IMR-90 (cell line): ENCODE data around the gene PAX5. TPM values are rescaled to one million over a fixed set of nuclear protein-coding genes. Genes with fewer than 3 reads are reported as not detected.

Experiments
- ATAC-seq: fragments of 200-7000 bp; cut with Tn5 transposase; 2 replicates; pipeline ENCODE4 v1.9.1; 2020; ENCODE audit warnings: low read depth, mild to moderate bottlenecking, moderate library complexity
- BruUV-seq: library from RNA; stranded (reverse); fragments of 400-500 nt; replicated peaks from 2 replicates; lab custom pipeline; 2021; lab: Mats Ljungman, UMichigan
- CTCF ChIA-PET: fragments of 300-600 bp; formaldehyde crosslinking; extraction: SDS; loops from one replicate; lab custom pipeline; 2021; ENCODE audit warnings: antibody characterized with exemption; lab: Yijun Ruan, JAX
- POLR2A ChIA-PET: fragments of 300-600 bp; sonication (Branson Sonifier 250); formaldehyde crosslinking; loops from one replicate; lab custom pipeline; 2022; ENCODE audit warnings: antibody characterized with exemption; ENCODE audit not compliant: unreplicated experiment; lab: Charles Lee
- DNase-seq: peaks from one replicate; pipeline ENCODE4 v3.0.0; 2013
- H2AFZ ChIP-seq: replicated peaks from 2 replicates; pipeline ENCODE3; 2013; ENCODE audit warnings: low read length, mild to moderate bottlenecking; ENCODE audit not compliant: poor library complexity
- H2AK5ac ChIP-seq: 2 replicates; pipeline ENCODE4 v1.6.1; 2013; ENCODE audit warnings: low read depth, low read length, inconsistent platforms
- H2AK9ac ChIP-seq: replicated peaks from 2 replicates; pipeline ENCODE3; 2013; ENCODE audit warnings: mild to moderate bottlenecking, low read depth, low read length, moderate library complexity; ENCODE audit not compliant: poor library complexity
- H2BK120ac ChIP-seq: 2 replicates; pipeline ENCODE4 v1.6.1; 2013; ENCODE audit warnings: low read depth, low read length, inconsistent platforms
- H2BK15ac ChIP-seq: 3 replicates; pipeline ENCODE4 v1.6.1; 2013; ENCODE audit warnings: low read depth, low read length, inconsistent platforms
- H2BK20ac ChIP-seq: 2 replicates; pipeline ENCODE4 v1.6.1; 2013; ENCODE audit warnings: low read depth, mild to moderate bottlenecking, inconsistent platforms, low read length, moderate library complexity
- H2BK5ac ChIP-seq: 2 replicates; pipeline ENCODE4 v1.6.1; 2013; ENCODE audit warnings: mild to moderate bottlenecking, low read depth, low read length, inconsistent platforms; ENCODE audit not compliant: poor library complexity, severe bottlenecking
- H3K14ac ChIP-seq: replicated peaks from 2 replicates; pipeline ENCODE4 v1.6.1; 2013; ENCODE audit warnings: low read depth, low read length, inconsistent platforms
- H3K18ac ChIP-seq: 2 replicates; pipeline ENCODE4 v1.6.1; 2013; ENCODE audit warnings: low read depth, low read length, control low read depth
- H3K23ac ChIP-seq: 2 replicates; pipeline ENCODE4 v1.6.1; 2013; ENCODE audit warnings: low read depth, low read length, inconsistent platforms
- H3K27ac ChIP-seq: 2 replicates; pipeline ENCODE4 v1.5.1; 2013; ENCODE audit warnings: mild to moderate bottlenecking, control low read depth, low read length; ENCODE audit not compliant: insufficient read depth
- H3K27me3 ChIP-seq: 2 replicates; pipeline ENCODE4 v1.6.1; 2013; ENCODE audit warnings: low read length; ENCODE audit not compliant: control insufficient read depth, insufficient read depth
- H3K36me3 ChIP-seq: 2 replicates; pipeline ENCODE4 v1.6.1; 2013; ENCODE audit warnings: low read length, mixed read lengths; ENCODE audit not compliant: control insufficient read depth, insufficient read depth
- H3K4ac ChIP-seq: 2 replicates; pipeline ENCODE4 v1.6.1; 2013; ENCODE audit warnings: low read depth, low read length, inconsistent platforms
- H3K4me1 ChIP-seq: 2 replicates; pipeline ENCODE4 v1.6.1; 2013; ENCODE audit warnings: low read length, mixed read lengths; ENCODE audit not compliant: control insufficient read depth, insufficient read depth
- H3K4me2 ChIP-seq: 2 replicates; pipeline ENCODE4 v1.6.1; 2013; ENCODE audit warnings: low read depth, mild to moderate bottlenecking, control low read depth, low read length, moderate library complexity
- H3K4me3 ChIP-seq: 2 replicates; pipeline ENCODE4 v1.5.1; 2013; ENCODE audit warnings: low read depth, mild to moderate bottlenecking, control low read depth, low read length, moderate library complexity; ENCODE audit not compliant: insufficient read depth
- H3K56ac ChIP-seq: 2 replicates; pipeline ENCODE4 v1.6.1; 2013; ENCODE audit warnings: low read length, inconsistent platforms; ENCODE audit not compliant: insufficient read depth; ENCODE audit errors: extremely low read depth
- H3K79me1 ChIP-seq, 2 experiments: 2 replicates each; pipeline ENCODE4 v1.6.1; 2013; ENCODE audit warnings: low read length in 2 of 2, inconsistent platforms in 1 of 2, low read depth in 1 of 2
- H3K9ac ChIP-seq: 2 replicates; pipeline ENCODE4 v1.6.1; 2013; ENCODE audit warnings: low read depth, low read length, control low read depth
- H3K9me1 ChIP-seq: 2 replicates; pipeline ENCODE4 v1.6.1; 2013; ENCODE audit warnings: low read length, inconsistent platforms; ENCODE audit not compliant: insufficient read depth
- H3K9me3 ChIP-seq: 2 replicates; pipeline ENCODE4 v1.6.1; 2013; ENCODE audit warnings: low read length; ENCODE audit not compliant: control insufficient read depth, insufficient read depth
- H4K20me1 ChIP-seq: 2 replicates; pipeline ENCODE4 v1.6.1; 2013; ENCODE audit warnings: low read length, inconsistent platforms; ENCODE audit not compliant: insufficient read depth
- H4K5ac ChIP-seq: 2 replicates; pipeline ENCODE4 v1.6.1; 2013; ENCODE audit warnings: mild to moderate bottlenecking, low read depth, low read length, control low read depth
- H4K8ac ChIP-seq, 2 experiments: 2 replicates each; pipeline ENCODE4 v1.6.1; 2013; ENCODE audit warnings: low read depth in 2 of 2, low read length in 2 of 2, control low read depth in 1 of 2, inconsistent platforms in 1 of 2
- H4K91ac ChIP-seq: 2 replicates; pipeline ENCODE4 v1.6.1; 2013; ENCODE audit warnings: low read depth, low read length, inconsistent platforms; ENCODE audit not compliant: insufficient read depth
- BHLHE40 ChIP-seq: fragments of 150-350 bp; IDR thresholded peaks from 2 replicates; pipeline ENCODE4 v1.6.1; 2016; ENCODE audit warnings: mild to moderate bottlenecking, low read depth, low read length
- CHD1 ChIP-seq: IDR thresholded peaks from 2 replicates; pipeline ENCODE4 v1.6.1; 2012; ENCODE audit warnings: low read depth, low read length, improper control_type of control experiment
- MAZ ChIP-seq: IDR thresholded peaks from 2 replicates; pipeline ENCODE4 v1.6.1; 2012; ENCODE audit warnings: low read depth, mild to moderate bottlenecking, low read length, improper control_type of control experiment, moderate library complexity, borderline replicate concordance
- NFE2L2 ChIP-seq: fragments of 150-350 bp; IDR thresholded peaks from 2 replicates; pipeline ENCODE4 v1.6.1; 2016; ENCODE audit warnings: low read depth, mild to moderate bottlenecking, low read length
- RAD21 ChIP-seq: IDR thresholded peaks from 2 replicates; pipeline ENCODE4 v1.6.1; 2012; ENCODE audit warnings: low read length, improper control_type of control experiment
- RCOR1 ChIP-seq: IDR thresholded peaks from 2 replicates; pipeline ENCODE4 v1.6.1; 2012; ENCODE audit warnings: mild to moderate bottlenecking, low read length, improper control_type of control experiment; ENCODE audit not compliant: insufficient replicate concordance
- SMC3 ChIP-seq: fragments of 150-350 bp; IDR thresholded peaks from 2 replicates; pipeline ENCODE4 v1.6.1; 2016; ENCODE audit warnings: low read depth, mild to moderate bottlenecking, antibody characterized with exemption, low read length, moderate library complexity
- USF2 ChIP-seq: fragments of 150-350 bp; IDR thresholded peaks from 2 replicates; pipeline ENCODE4 v1.6.1; 2017; ENCODE audit warnings: mild to moderate bottlenecking, antibody characterized with exemption, low read length, low read depth
- WGBS, 2 experiments: methylation state at CpG; one replicate each; pipeline versions ENCODE4 v1.1.5 to v1.1.7; 2013; ENCODE audit warnings: missing lambda C conversion rate in 2 of 2; ENCODE audit not compliant: insufficient read length in 1 of 2; ENCODE audit errors: extremely low coverage in 2 of 2; 5-methylcytosine and 5-hydroxymethylcytosine counted together
- dilution Hi-C: fragments of 300-500 bp; cut with HindIII; formaldehyde crosslinking; loops from one replicate; pipeline ENCODE4 v1.14.3; 2018; ENCODE audit warnings: low sequenced_read_pairs; ENCODE audit not compliant: unreplicated experiment
- in situ Hi-C: fragments of 300-500 bp; cut with MboI; formaldehyde crosslinking; loops from 3 replicates; pipeline ENCODE4 v1.14.3; 2019; ENCODE audit warnings: low sequenced_read_pairs, inconsistent platforms, mixed read lengths
- intact Hi-C: fragments of 100-400 bp; cut with micrococcal nuclease; formaldehyde crosslinking; loops from 2 replicates; pipeline ENCODE4 v1.10.0; 2022
- polyA plus RNA-seq, 3 experiments: library from polyadenylated mRNA; depleted of rRNA; stranded (reverse); fragments of >200 nt; gene quantifications; 2 replicates each; pipeline ENCODE4 v1.2.3, GENCODE V29; 2012; ENCODE audit warnings: low replicate concordance in 1 of 3
- total RNA-seq: library from RNA; depleted of rRNA; stranded (reverse); fragments of >200 nt; gene quantifications from 2 replicates; pipeline ENCODE4 v1.2.3, GENCODE V29; 2012
- TF ChIP-seq, protein P1 (sequence below): conservative IDR thresholded peaks from 2 replicates; pipeline ENCODE4 v1.5.1; 2012; ENCODE audit warnings: mild to moderate bottlenecking, low read depth, low read length, improper control_type of control experiment

The PAX5 gene
- total and polyA plus RNA-seq, 2 of the 4 experiments (the other 2 are of a cell fraction) = not detected

GRCh38 chr9:36873247-36873875 lies 160.7 kb downstream of the PAX5 start:
- in situ Hi-C loops = loop anchor here (25.0 kb wide), 1 partner anchor 389 kb away; no protein-coding TSS in a partner anchor
- no peak overlapping the region for H2BK20ac ChIP-seq
- no TSS peak for BruUV-seq

More at GRCh38 chr9:36873247-36873875, 160.7 kb downstream of the PAX5 start:
- H3K79me1 ChIP-seq = no peaks in the 10 kb centered on the region
- no peaks in the 10 kb centered on the region for H3K9me1 ChIP-seq
- peaks cover 37% of the 10 kb centered on the region for H3K27me3 ChIP-seq
- peak; percentile 90 for ATAC-seq
- no peak overlapping the region for H4K5ac ChIP-seq
- no peak overlapping the region for H4K91ac ChIP-seq
- H3K23ac ChIP-seq = no peak overlapping the region
- peak overlapping the region; percentile 20 for H2AK9ac ChIP-seq
- POLR2A ChIA-PET = no interaction called here
- no peak overlapping the region for H3K56ac ChIP-seq
- H4K20me1 ChIP-seq = no peaks in the 10 kb centered on the region; the same call in none of the 2 replicates
- dilution Hi-C loops = no loop called here
- no peak overlapping the region for H2AK5ac ChIP-seq
- no peak overlapping the region for H3K4me3 ChIP-seq
- intact Hi-C loops = loop anchor here (5.0 to 10.0 kb wide), 4 partner anchors 111 to 539 kb away; partner anchors contain the start of gene ZCCHC7
- H2BK120ac ChIP-seq = no peak overlapping the region
- no peak overlapping the region for H3K4me2 ChIP-seq
- H3K36me3 ChIP-seq = no peaks in the 10 kb centered on the region
- H3K27ac ChIP-seq = no peak overlapping the region
- DNase-seq = peak; percentile 49
- 27% methylated on average over 3 of the region's 8 CpGs; no CpG with 5 or more reads in 1 of the 2 experiments for WGBS, 2 experiments
- H2BK5ac ChIP-seq = no peak overlapping the region
- no peak overlapping the region for H2BK15ac ChIP-seq
- H3K18ac ChIP-seq = no peak overlapping the region
- H3K9me3 ChIP-seq = 0 out of 2 replicates have a peak, but pooled peaks cover 2% of the 10 kb centered on the region
- CTCF ChIA-PET = interaction anchor here (0.5 to 1.6 kb wide), 7 partner anchors 11 to 457 kb away, joined by 3 to 4 read pairs (median 3); no protein-coding TSS in a partner anchor
- TF ChIP-seq BHLHE40 = no peak
- no peak for TF ChIP-seq CHD1
- no peak for TF ChIP-seq RCOR1
- TF ChIP-seq RAD21 = peak; percentile 83
- TF ChIP-seq SMC3 = peak; percentile 69
- TF ChIP-seq, protein P1, sequence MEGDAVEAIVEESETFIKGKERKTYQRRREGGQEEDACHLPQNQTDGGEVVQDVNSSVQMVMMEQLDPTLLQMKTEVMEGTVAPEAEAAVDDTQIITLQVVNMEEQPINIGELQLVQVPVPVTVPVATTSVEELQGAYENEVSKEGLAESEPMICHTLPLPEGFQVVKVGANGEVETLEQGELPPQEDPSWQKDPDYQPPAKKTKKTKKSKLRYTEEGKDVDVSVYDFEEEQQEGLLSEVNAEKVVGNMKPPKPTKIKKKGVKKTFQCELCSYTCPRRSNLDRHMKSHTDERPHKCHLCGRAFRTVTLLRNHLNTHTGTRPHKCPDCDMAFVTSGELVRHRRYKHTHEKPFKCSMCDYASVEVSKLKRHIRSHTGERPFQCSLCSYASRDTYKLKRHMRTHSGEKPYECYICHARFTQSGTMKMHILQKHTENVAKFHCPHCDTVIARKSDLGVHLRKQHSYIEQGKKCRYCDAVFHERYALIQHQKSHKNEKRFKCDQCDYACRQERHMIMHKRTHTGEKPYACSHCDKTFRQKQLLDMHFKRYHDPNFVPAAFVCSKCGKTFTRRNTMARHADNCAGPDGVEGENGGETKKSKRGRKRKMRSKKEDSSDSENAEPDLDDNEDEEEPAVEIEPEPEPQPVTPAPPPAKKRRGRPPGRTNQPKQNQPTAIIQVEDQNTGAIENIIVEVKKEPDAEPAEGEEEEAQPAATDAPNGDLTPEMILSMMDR = peak; percentile 75
- no peak for TF ChIP-seq NFE2L2
- TF ChIP-seq MAZ = 0 out of 2 replicates have a peak, but pooled peaks have one; percentile 22
- no peak for TF ChIP-seq USF2
- no peak overlapping the region for H2AFZ ChIP-seq
- H3K4me1 ChIP-seq = no peaks in the 10 kb centered on the region
- no peak overlapping the region for H3K14ac ChIP-seq
- no peak overlapping the region for H4K8ac ChIP-seq
- H3K9ac ChIP-seq = no peak overlapping the region
- no peak overlapping the region for H3K4ac ChIP-seq
